ENCODE results near the gene CSMD2. TPM values are rescaled to one million over a fixed set of nuclear protein-coding genes. Genes with fewer than 3 reads are reported as not detected.

Gene CSMD2
- total and polyA plus RNA-seq, 7 experiments from 2014 or later: 0.02 TPM; not detected in 6

DNA sequence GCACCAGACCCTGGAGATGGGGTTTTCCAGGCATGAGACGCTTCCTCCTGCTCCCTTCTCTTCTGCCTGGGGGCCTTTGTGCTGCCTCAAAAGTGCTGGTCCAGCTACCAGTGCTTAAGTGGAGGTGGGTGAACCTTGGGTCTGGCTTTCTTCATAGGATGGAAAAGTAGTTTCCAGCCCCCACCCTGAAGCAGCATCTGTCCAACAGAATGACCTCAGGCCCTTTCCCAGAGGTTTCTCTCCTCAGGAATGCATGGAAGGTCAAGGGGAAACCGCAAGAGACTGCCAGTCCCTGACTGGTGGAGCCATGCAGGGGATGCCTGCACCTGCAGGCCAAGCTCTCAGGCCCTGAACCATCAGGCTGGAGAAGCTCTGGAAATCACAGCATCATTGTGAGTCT lies 237.3 kb downstream of the CSMD2 start:
- no peaks in the 10 kb centered on the region for H3K4me1 ChIP-seq (ENCODE audit: control insufficient read depth in 2 of 2, insufficient read depth in 2 of 2, low read length in 2 of 2)
- Mint-ChIP-seq H3K27me3 (peaks cover 2 to 33% (median 18%) of the 10 kb centered on the region in 5 donors), H3K36me3 (no peaks in the 10 kb centered on the region), H3K4me1 (no peaks in the 10 kb centered on the region), H3K27ac (no peak overlapping the region), H3K4me3 (no peak overlapping the region), H3K9me3 (peaks cover 0 to 10% (median 3%) of the 10 kb centered on the region in 11 donors)
- H3K9me3 ChIP-seq (ENCODE audit: control insufficient read depth in 2 of 3, low read length in 3 of 3): no peaks in the 10 kb centered on the region
- no peak for DNase-seq
- CTCF ChIA-PET: no interaction called here
- ATAC-seq: no peak
- POLR2A ChIA-PET: no interaction called here
- intact Hi-C loops (cut with micrococcal nuclease): no loop called here
- H3K36me3 ChIP-seq (ENCODE audit: control insufficient read depth in 2 of 3, insufficient read depth in 3 of 3, low read length in 3 of 3): no peaks in the 10 kb centered on the region
- no peaks in the 10 kb centered on the region for H3K27me3 ChIP-seq (ENCODE audit: control insufficient read depth in 2 of 2, insufficient read depth in 2 of 2, low read length in 2 of 2)
- no peak overlapping the region for H3K27ac ChIP-seq (ENCODE audit: low read depth, low read length)
- H3K4me3 ChIP-seq (ENCODE audit: low read length): no peak overlapping the region

- Histone ChIP-seq H3K4me1 (ENCODE audit: control insufficient read depth in 2 of 2, insufficient read depth in 2 of 2, low read length in 2 of 2) (no peaks in the 10 kb centered on the region), H3K27me3 (ENCODE audit: control insufficient read depth in 2 of 2, insufficient read depth in 2 of 2, low read length in 2 of 2) (no peaks in the 10 kb centered on the region), H3K27ac (ENCODE audit: low read depth, low read length) (no peak overlapping the region), H3K36me3 (ENCODE audit: control insufficient read depth in 2 of 3, insufficient read depth in 3 of 3, low read length in 3 of 3) (no peaks in the 10 kb centered on the region), H3K4me3 (ENCODE audit: low read length) (no peak overlapping the region), H3K9me3 (ENCODE audit: control insufficient read depth in 2 of 3, low read length in 3 of 3) (no peaks in the 10 kb centered on the region)
- intact Hi-C loops (cut with micrococcal nuclease): no loop called here
- Mint-ChIP-seq H3K36me3 (no peaks in the 10 kb centered on the region), H3K27me3 (peaks cover 0 to 17% (median 15%) of the 10 kb centered on the region in 5 donors), H3K9me3 (peaks cover 0 to 10% (median 3%) of the 10 kb centered on the region in 11 donors), H3K27ac (no peak overlapping the region), H3K4me3 (no peak overlapping the region), H3K4me1 (no peaks in the 10 kb centered on the region)
- POLR2A ChIA-PET: no interaction called here
- DNase-seq: no peak
- no peak for ATAC-seq
- CTCF ChIA-PET: no interaction called here
Measured at GRCh38 chr1:33925586-33925985, 239.4 kb downstream of the CSMD2 start.

- intact Hi-C loops (cut with micrococcal nuclease): no loop called here
- ATAC-seq (no peak), DNase-seq (no peak)
- H3K4me3 Mint-ChIP-seq: no peak overlapping the region
- CTCF ChIA-PET: no interaction called here
- Histone ChIP-seq H3K27me3 (ENCODE audit: control insufficient read depth in 2 of 2, insufficient read depth in 2 of 2, low read length in 2 of 2) (no peaks in the 10 kb centered on the region), H3K4me1 (ENCODE audit: control insufficient read depth in 2 of 2, insufficient read depth in 2 of 2, low read length in 2 of 2) (no peaks in the 10 kb centered on the region), H3K36me3 (ENCODE audit: control insufficient read depth in 2 of 3, insufficient read depth in 3 of 3, low read length in 3 of 3) (no peaks in the 10 kb centered on the region), H3K27ac (ENCODE audit: low read depth, low read length) (no peak overlapping the region), H3K9me3 (ENCODE audit: control insufficient read depth in 2 of 3, low read length in 3 of 3) (no peaks in the 10 kb centered on the region), H3K4me3 (ENCODE audit: low read length) (no peak overlapping the region)
- H3K27me3 Mint-ChIP-seq: peaks cover 0 to 20% (median 13%) of the 10 kb centered on the region in 5 donors
- POLR2A ChIA-PET: no interaction called here
- H3K9me3 Mint-ChIP-seq: peaks cover 0 to 6% (median 2%) of the 10 kb centered on the region in 11 donors
- H3K4me1 Mint-ChIP-seq: no peaks in the 10 kb centered on the region
- H3K27ac Mint-ChIP-seq: no peak overlapping the region
- no peaks in the 10 kb centered on the region for H3K36me3 Mint-ChIP-seq
Measured at GRCh38 chr1:33921281-33921680, 243.7 kb downstream of the CSMD2 start.

GRCh38 chr1:33918368-33918767 lies 246.7 kb downstream of the CSMD2 start:
- ATAC-seq: no peak
- no peaks in the 10 kb centered on the region for H3K36me3 Mint-ChIP-seq
- H3K27me3 Mint-ChIP-seq: peaks cover 0 to 30% (median 20%) of the 10 kb centered on the region in 5 donors
- ChIA-PET CTCF (no interaction called here), POLR2A (no interaction called here)
- H3K27me3 ChIP-seq (ENCODE audit: control insufficient read depth in 2 of 2, insufficient read depth in 2 of 2, low read length in 2 of 2): no peaks in the 10 kb centered on the region
- no peaks in the 10 kb centered on the region for H3K4me1 ChIP-seq (ENCODE audit: control insufficient read depth in 2 of 2, insufficient read depth in 2 of 2, low read length in 2 of 2)
- H3K36me3 ChIP-seq (ENCODE audit: control insufficient read depth in 2 of 3, insufficient read depth in 3 of 3, low read length in 3 of 3): no peaks in the 10 kb centered on the region
- no peak for DNase-seq
- H3K4me3 Mint-ChIP-seq: no peak overlapping the region
- no peak overlapping the region for H3K27ac ChIP-seq (ENCODE audit: low read depth, low read length)
- no peaks in the 10 kb centered on the region for H3K9me3 ChIP-seq (ENCODE audit: control insufficient read depth in 2 of 3, low read length in 3 of 3)
- no peak overlapping the region for H3K27ac Mint-ChIP-seq
- H3K4me1 Mint-ChIP-seq: no peaks in the 10 kb centered on the region
- H3K4me3 ChIP-seq (ENCODE audit: low read length): no peak overlapping the region
- H3K9me3 Mint-ChIP-seq: peaks cover 0 to 2% (median 0%) of the 10 kb centered on the region in 11 donors
- intact Hi-C loops (cut with micrococcal nuclease): no loop called here

GRCh38 chr1:33916786-33917185 lies 248.2 kb downstream of the CSMD2 start:
- Histone ChIP-seq H3K27me3 (ENCODE audit: control insufficient read depth in 2 of 2, insufficient read depth in 2 of 2, low read length in 2 of 2) (no peaks in the 10 kb centered on the region), H3K9me3 (ENCODE audit: control insufficient read depth in 2 of 3, low read length in 3 of 3) (no peaks in the 10 kb centered on the region), H3K36me3 (ENCODE audit: control insufficient read depth in 2 of 3, insufficient read depth in 3 of 3, low read length in 3 of 3) (no peaks in the 10 kb centered on the region), H3K27ac (ENCODE audit: low read depth, low read length) (no peak overlapping the region), H3K4me3 (ENCODE audit: low read length) (no peak overlapping the region), H3K4me1 (ENCODE audit: control insufficient read depth in 2 of 2, insufficient read depth in 2 of 2, low read length in 2 of 2) (no peaks in the 10 kb centered on the region)
- ChIA-PET CTCF (no interaction called here), POLR2A (no interaction called here)
- H3K4me3 Mint-ChIP-seq: no peak overlapping the region
- peaks cover 0 to 2% (median 0%) of the 10 kb centered on the region in 11 donors for H3K9me3 Mint-ChIP-seq
- peaks cover 0 to 43% (median 24%) of the 10 kb centered on the region in 5 donors for H3K27me3 Mint-ChIP-seq
- no peaks in the 10 kb centered on the region for H3K36me3 Mint-ChIP-seq
- ATAC-seq: no peak
- intact Hi-C loops (cut with micrococcal nuclease): no loop called here
- H3K4me1 Mint-ChIP-seq: no peaks in the 10 kb centered on the region
- no peak for DNase-seq
- no peak overlapping the region for H3K27ac Mint-ChIP-seq

DNA sequence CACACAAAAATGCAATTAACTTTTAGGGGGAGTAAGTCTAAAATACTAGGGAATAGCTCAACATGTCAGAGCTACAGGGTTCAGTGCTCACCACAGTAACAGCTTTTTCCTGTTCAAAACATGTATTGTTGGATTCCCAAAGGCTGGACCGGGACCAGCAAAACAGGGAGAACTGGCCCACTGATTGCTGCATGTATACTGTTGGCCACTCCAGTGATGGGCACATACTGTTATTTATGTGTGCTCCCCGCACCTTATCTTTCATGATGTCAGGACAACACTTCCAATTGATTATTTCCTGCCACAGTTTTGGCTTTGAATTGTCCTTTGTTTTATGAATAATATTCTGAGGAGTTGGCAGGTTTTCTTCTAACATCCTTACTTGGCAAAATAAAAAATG lies 250.5 kb downstream of the CSMD2 start:
- Histone ChIP-seq H3K9me3 (ENCODE audit: control insufficient read depth in 2 of 3, low read length in 3 of 3) (no peaks in the 10 kb centered on the region), H3K4me3 (ENCODE audit: low read length) (no peak overlapping the region), H3K27me3 (ENCODE audit: control insufficient read depth in 2 of 2, insufficient read depth in 2 of 2, low read length in 2 of 2) (no peaks in the 10 kb centered on the region), H3K36me3 (ENCODE audit: control insufficient read depth in 2 of 3, insufficient read depth in 3 of 3, low read length in 3 of 3) (no peaks in the 10 kb centered on the region), H3K27ac (ENCODE audit: low read depth, low read length) (no peak overlapping the region), H3K4me1 (ENCODE audit: control insufficient read depth in 2 of 2, insufficient read depth in 2 of 2, low read length in 2 of 2) (no peaks in the 10 kb centered on the region)
- Mint-ChIP-seq H3K27me3 (peaks cover 0 to 57% (median 32%) of the 10 kb centered on the region in 5 donors), H3K9me3 (peaks cover 0 to 2% (median 0%) of the 10 kb centered on the region in 11 donors), H3K36me3 (no peaks in the 10 kb centered on the region), H3K4me3 (no peak overlapping the region), H3K4me1 (no peaks in the 10 kb centered on the region), H3K27ac (no peak overlapping the region)
- no peak for ATAC-seq
- DNase-seq: no peak
- intact Hi-C loops (cut with micrococcal nuclease): no loop called here
- ChIA-PET CTCF (no interaction called here), POLR2A (no interaction called here)

DNA sequence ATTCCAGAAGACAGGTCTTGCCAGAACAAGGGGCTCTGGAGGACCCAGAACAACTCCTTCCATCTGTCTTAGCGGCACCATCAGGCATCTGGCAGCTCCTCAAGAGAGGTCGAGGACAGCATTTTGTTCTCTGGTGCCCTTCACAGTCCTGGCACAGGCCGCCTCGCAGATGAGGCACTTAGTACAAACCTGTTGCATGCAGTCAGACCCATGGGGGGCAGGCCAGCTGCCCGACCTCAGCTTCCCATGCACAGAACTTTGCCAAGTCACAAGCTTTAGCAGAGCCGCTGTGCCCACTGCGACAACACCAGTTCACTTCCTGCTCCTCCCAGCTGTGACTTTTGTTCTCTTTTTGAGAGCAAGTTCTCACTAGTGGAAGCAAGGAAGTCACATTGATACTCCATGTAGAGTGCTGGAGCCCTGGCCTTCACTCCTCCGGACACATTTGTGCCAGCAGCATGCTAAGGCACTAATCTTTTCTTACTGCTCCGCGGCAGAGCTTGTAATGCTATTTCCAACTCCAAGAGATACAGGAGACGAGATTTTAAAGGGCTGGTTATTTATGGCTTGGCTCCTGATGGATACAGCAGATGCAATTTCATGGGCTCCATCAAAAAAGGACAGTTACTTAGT lies 256.6 kb downstream of the CSMD2 start:
- CTCF ChIA-PET: no interaction called here
- Histone ChIP-seq H3K27ac (ENCODE audit: low read depth, low read length) (no peak overlapping the region), H3K4me1 (ENCODE audit: control insufficient read depth in 2 of 2, insufficient read depth in 2 of 2, low read length in 2 of 2) (no peaks in the 10 kb centered on the region), H3K36me3 (ENCODE audit: control insufficient read depth in 2 of 3, insufficient read depth in 3 of 3, low read length in 3 of 3) (no peaks in the 10 kb centered on the region), H3K27me3 (ENCODE audit: control insufficient read depth in 2 of 2, insufficient read depth in 2 of 2, low read length in 2 of 2) (no peaks in the 10 kb centered on the region), H3K4me3 (ENCODE audit: low read length) (no peak overlapping the region), H3K9me3 (ENCODE audit: control insufficient read depth in 2 of 3, low read length in 3 of 3) (no peaks in the 10 kb centered on the region)
- Mint-ChIP-seq H3K4me1 (peaks cover 0 to 2% (median 0%) of the 10 kb centered on the region in 7 donors), H3K9me3 (peaks cover 0 to 7% (median 3%) of the 10 kb centered on the region in 11 donors), H3K36me3 (peaks cover 0 to 7% (median 0%) of the 10 kb centered on the region in 5 donors), H3K4me3 (no peak overlapping the region), H3K27ac (no peak overlapping the region), H3K27me3 (peaks cover 0 to 56% (median 30%) of the 10 kb centered on the region in 5 donors)
- POLR2A ChIA-PET: no interaction called here
- intact Hi-C loops (cut with micrococcal nuclease): no loop called here
- DNase-seq (no peak), ATAC-seq (no peak)
